Measurements from ENCODE around the gene PPP4R4. TPM values are rescaled to one million over a fixed set of nuclear protein-coding genes. Genes with fewer than 3 reads are reported as not detected.
"Not testable (repeated sequence)": the region's sequence is repeated elsewhere in the genome, so short reads cannot be mapped to it uniquely, and the experiment has no call there.

Gene PPP4R4
- total RNA-seq, 2 donors from 2014 or later: 0.27 to 8.9 TPM

DNA sequence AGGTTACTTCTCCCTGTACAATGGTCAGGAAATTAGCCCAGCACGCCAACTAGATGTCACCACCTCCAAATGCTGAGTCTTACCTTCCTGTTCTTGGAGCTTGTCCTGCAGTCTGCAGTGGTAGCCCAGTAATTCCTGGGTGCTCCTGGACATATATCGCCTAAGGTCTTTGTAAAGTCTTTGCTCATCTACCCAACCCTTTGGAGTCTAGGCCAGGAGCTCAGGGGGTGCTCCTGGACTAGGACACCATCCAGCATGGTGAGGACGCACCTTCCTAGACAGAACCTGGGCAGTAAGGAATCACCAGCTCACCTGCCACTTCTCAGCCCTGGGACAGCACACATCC is 118.4 kb downstream of the PPP4R4 start:
- ATAC-seq (ENCODE audit: insufficient number of reproducible peaks, low FRiP score, low read depth) (no peak), DNase-seq (ENCODE audit: low spot score) (no peak)
- Histone ChIP-seq H3K36me3 (no peaks in the 10 kb centered on the region), H3K9me3 (no peaks in the 10 kb centered on the region), H3K27ac (no peak overlapping the region), H3K27me3 (replicated peaks; ENCODE audit: insufficient read depth) (no peaks in the 10 kb centered on the region), H3K4me3 (no peak overlapping the region), H3K4me1 (ENCODE audit: control insufficient read depth in 1 of 2, low read depth in 2 of 2) (no peaks in the 10 kb centered on the region)
- TF ChIP-seq, protein P1, sequence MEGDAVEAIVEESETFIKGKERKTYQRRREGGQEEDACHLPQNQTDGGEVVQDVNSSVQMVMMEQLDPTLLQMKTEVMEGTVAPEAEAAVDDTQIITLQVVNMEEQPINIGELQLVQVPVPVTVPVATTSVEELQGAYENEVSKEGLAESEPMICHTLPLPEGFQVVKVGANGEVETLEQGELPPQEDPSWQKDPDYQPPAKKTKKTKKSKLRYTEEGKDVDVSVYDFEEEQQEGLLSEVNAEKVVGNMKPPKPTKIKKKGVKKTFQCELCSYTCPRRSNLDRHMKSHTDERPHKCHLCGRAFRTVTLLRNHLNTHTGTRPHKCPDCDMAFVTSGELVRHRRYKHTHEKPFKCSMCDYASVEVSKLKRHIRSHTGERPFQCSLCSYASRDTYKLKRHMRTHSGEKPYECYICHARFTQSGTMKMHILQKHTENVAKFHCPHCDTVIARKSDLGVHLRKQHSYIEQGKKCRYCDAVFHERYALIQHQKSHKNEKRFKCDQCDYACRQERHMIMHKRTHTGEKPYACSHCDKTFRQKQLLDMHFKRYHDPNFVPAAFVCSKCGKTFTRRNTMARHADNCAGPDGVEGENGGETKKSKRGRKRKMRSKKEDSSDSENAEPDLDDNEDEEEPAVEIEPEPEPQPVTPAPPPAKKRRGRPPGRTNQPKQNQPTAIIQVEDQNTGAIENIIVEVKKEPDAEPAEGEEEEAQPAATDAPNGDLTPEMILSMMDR (IDR thresholded peaks at IDR 0.05): no peak

DNA sequence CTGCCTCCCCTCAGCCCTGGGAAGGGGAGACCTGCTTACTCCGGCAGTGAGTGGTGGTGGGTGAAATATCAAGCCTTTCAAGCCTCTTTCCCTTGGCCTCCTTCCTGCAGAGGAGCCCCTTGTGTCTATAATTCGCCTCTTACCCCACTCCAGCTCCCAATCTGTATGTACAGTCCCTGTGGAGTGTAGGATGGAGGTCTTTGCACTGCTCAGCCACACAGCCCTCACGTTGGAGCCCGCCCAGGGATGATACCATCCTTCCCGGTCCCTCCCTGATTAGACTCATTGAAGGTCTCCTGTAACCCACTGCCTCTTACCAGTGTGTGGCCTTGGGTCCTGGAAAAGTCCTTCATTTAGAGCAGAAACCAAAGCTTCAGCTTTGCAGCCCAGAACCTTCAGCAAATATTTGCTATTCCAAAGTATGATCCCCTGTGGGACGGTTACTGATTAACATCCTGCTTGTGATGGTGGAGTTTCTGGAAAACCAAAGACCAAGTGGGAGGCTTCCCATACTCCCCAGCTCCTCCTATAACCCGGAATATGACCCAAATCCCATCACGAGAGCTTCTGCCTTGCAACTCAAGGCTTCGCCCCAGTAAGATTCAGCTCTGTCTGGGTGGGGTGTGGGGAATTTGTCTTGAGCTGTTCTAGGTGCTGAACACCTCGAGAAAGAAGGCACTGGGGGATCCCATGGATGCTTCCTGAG is 118.9 kb downstream of the PPP4R4 start, which contains the start of gene SERPINA10:
SERPINA10 (minus strand) TSS at position 397 of the 706 bp plus-strand sequence. CDS start 2,675 bp downstream, outside the sequence.
- TF ChIP-seq, protein P1 (IDR thresholded peaks at IDR 0.05): no peak

DNA sequence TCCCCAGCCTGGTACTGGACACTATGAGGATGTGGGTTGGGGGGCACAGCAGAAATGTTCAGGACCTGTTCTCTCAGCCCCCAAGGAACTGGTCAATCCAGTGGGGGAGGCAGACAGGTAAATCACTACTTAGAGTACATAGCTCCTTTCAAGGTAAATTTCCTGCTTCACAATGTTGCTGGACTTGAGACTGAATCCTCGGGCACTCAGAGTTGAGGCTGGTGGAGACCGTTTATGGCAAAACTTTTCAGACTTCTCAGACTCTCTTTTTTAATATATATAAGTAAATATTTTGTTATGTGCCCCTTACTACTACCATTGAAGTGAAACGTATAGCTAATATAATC is 119.4 kb downstream of the PPP4R4 start:
- TF ChIP-seq, protein P1 (IDR thresholded peaks at IDR 0.05): no peak
- Histone ChIP-seq H3K4me1 (ENCODE audit: control insufficient read depth in 1 of 2, low read depth in 2 of 2) (no peaks in the 10 kb centered on the region), H3K4me3 (no peak overlapping the region), H3K27ac (no peak overlapping the region), H3K36me3 (no peaks in the 10 kb centered on the region), H3K9me3 (no peaks in the 10 kb centered on the region), H3K27me3 (replicated peaks; ENCODE audit: insufficient read depth) (no peaks in the 10 kb centered on the region)
- no peak for ATAC-seq (ENCODE audit: insufficient number of reproducible peaks, low FRiP score, low read depth)
- DNase-seq (ENCODE audit: low spot score): no peak

More for the DNA sequence above, 118.9 kb downstream of the PPP4R4 start, which contains the start of gene SERPINA10:
- Histone ChIP-seq H3K27ac (no peak within 1 kb of the TSS), H3K4me3 (no peak within 1 kb of the TSS), H3K27me3 (replicated peaks; ENCODE audit: insufficient read depth) (no peaks in the 10 kb centered on the region), H3K9me3 (no peaks in the 10 kb centered on the region), H3K4me1 (ENCODE audit: control insufficient read depth in 1 of 2, low read depth in 2 of 2) (no peaks in the 10 kb centered on the region), H3K36me3 (no peaks in the 10 kb centered on the region)
- ATAC-seq (ENCODE audit: insufficient number of reproducible peaks, low FRiP score, low read depth) (no peak), DNase-seq (ENCODE audit: low spot score) (no peak)

DNA sequence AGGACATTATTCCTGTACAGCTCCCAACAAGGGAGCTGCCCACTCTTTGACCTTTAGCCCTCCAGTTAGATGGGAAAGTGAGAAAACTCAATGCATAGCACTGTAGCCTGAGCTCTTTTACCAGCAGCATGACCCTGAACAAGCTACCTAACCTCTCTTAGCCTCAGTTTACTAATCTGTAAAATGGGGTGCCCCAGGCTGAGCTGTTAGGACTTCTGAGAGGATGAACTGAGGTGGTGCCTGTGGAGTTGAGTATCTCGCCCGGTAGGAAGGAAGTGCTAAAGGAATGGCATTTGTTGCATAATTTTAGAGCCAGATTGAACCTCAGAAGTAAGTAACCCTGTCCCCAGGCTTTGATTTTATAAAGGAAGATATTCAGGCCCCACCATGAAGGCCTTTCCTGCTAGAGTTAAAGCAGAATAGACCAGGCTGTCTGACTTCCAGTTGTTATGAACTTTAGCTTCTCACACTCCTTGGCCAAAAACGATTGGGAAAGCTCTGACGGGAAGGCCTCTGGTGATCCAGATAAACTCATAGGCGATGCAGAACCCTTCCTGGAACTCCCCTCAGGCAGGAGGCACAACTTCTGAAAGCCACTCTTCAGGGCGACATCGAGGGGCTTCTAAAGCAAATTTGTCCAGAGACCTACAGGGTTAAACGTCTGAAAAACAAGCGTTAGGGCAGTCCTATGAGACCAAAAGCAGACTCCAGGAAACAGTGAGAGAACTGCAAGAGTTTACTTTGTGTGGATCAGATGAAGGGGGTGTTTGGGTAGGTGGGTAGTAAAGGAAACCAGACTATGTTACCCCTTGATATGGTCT is 121.4 kb downstream of the PPP4R4 start:
- H3K4me1 ChIP-seq (ENCODE audit: control insufficient read depth in 1 of 2, low read depth in 2 of 2): no peaks in the 10 kb centered on the region
- no peak for ATAC-seq (ENCODE audit: insufficient number of reproducible peaks, low FRiP score, low read depth)
- TF ChIP-seq, protein P1 (IDR thresholded peaks at IDR 0.05): no peak
- no peak for DNase-seq (ENCODE audit: low spot score)
- no peak overlapping the region for H3K4me3 ChIP-seq
- H3K27me3 ChIP-seq (replicated peaks; ENCODE audit: insufficient read depth): no peaks in the 10 kb centered on the region
- H3K9me3 ChIP-seq: no peaks in the 10 kb centered on the region
- H3K27ac ChIP-seq: no peak overlapping the region
- no peaks in the 10 kb centered on the region for H3K36me3 ChIP-seq

DNA sequence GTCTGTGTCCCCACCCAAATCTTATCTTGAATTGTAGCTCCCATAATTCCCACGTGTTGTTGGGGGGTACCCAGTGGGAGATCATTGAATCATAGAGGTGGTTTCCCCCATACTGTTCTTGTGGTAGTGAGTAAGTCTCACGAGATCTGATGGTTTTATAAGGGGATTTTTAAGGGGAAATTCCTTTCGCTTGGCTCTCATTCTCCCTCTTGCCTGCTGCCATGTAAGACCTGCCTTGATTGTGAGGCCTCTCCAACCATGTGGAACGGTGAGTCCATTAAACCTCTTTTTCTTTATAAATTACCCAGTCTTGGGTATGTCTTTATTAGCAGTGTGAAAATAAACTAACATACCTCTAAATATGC is 122.0 kb downstream of the PPP4R4 start:
- DNase-seq (ENCODE audit: low spot score); H3K4me1 ChIP-seq (ENCODE audit: control insufficient read depth in 1 of 2, low read depth in 2 of 2); H3K9me3 ChIP-seq; H3K27ac ChIP-seq; H3K4me3 ChIP-seq; ATAC-seq (ENCODE audit: insufficient number of reproducible peaks, low FRiP score, low read depth); H3K36me3 ChIP-seq; H3K27me3 ChIP-seq (replicated peaks; ENCODE audit: insufficient read depth): not testable (repeated sequence)

Measured in thoracic aorta (tissue), 2 donors.